Transverse colon (tissue), 4 donors: ENCODE results near the gene EFCAB7.

ENCODE experiments used
- CTCF ChIP-seq, 5 experiments: fragments of 200-600 bp in 3 of 5; fragments of 450-650 bp in 2 of 5; sonication (generic) in 3 of 5; IDR thresholded peaks; 1 replicate in 2 of 5; 2 replicates in 3 of 5; pipeline ENCODE4 v1.5.1; 2016 to 2017; ENCODE audit warnings: antibody characterized with exemption in 5 of 5, inconsistent platforms in 3 of 5, mild to moderate bottlenecking in 2 of 5, moderate library complexity in 1 of 5
- EP300 ChIP-seq: sonication (generic); formaldehyde crosslinking; IDR thresholded peaks from one replicate; pipeline ENCODE4 v1.6.1; 2017; ENCODE audit warnings: antibody characterized with exemption, low read depth
- POLR2A ChIP-seq: fragments of 450-650 bp; IDR thresholded peaks from one replicate; pipeline ENCODE4 v1.6.1; 2016; ENCODE audit warnings: antibody characterized with exemption, mild to moderate bottlenecking, moderate library complexity
- POLR2AphosphoS5 ChIP-seq, 3 donors: sonication (generic); formaldehyde crosslinking; IDR thresholded peaks; one replicate each; pipeline ENCODE4 v1.6.1; 2016; ENCODE audit warnings: antibody characterized with exemption in 3 of 3

- TF ChIP-seq CTCF (IDR thresholded peaks at IDR 0.05), result no peak
- no peak for TF ChIP-seq POLR2AphosphoS5 (IDR thresholded peaks at IDR 0.05)
- no peak for TF ChIP-seq EP300
- TF ChIP-seq POLR2A, result no peak
Measured at GRCh38 chr1:63532727-63533126, 9.4 kb downstream of the EFCAB7 start.
